HCT116 (cell line): ENCODE data around the gene DZIP1L. TPM values are rescaled to one million over a fixed set of nuclear protein-coding genes. Genes with fewer than 3 reads are reported as not detected.

Experiments
- ATAC-seq: fragments of 200-7000 bp; cut with Tn5 transposase; 2 replicates; pipeline ENCODE4 v1.9.1; 2020; ENCODE audit warnings: mild to moderate bottlenecking, moderate library complexity
- BruUV-seq: library from RNA; stranded (reverse); fragments of 400-500 nt; replicated peaks from 2 replicates; lab custom pipeline; 2021; lab: Mats Ljungman, UMichigan
- CTCF ChIA-PET: fragments of 300-600 bp; sonication (Branson Sonifier 250); formaldehyde crosslinking; loops from one replicate; lab custom pipeline; 2021; ENCODE audit warnings: antibody characterized with exemption; lab: Charles Lee
- POLR2A ChIA-PET: fragments of 300-600, 350-600 bp; sonication (Branson Sonifier 250); formaldehyde crosslinking; loops from one replicate; lab custom pipeline; 2021; ENCODE audit warnings: antibody characterized with exemption; lab: Charles Lee
- RAD21 ChIA-PET, 2 experiments: fragments of 300-600 bp; sonication (Branson Sonifier 250); formaldehyde crosslinking; loops; one replicate each; lab custom pipeline; 2023; ENCODE audit warnings: low total read pairs in 2 of 2; ENCODE audit not compliant: uncharacterized antibody in 2 of 2, unreplicated experiment in 2 of 2, low non-redundant PET in 1 of 2; lab: Charles Lee
- DNase-seq: peaks from one replicate; pipeline ENCODE4 v3.0.0-alpha.2; 2010; ENCODE audit warnings: low read depth, low spot score
- H2AFZ ChIP-seq: fragments of 200-600 bp; shearing (Covaris generic), sonication (generic); 2 replicates; pipeline ENCODE4 v1.6.1; 2017; ENCODE audit warnings: low read depth, mixed run types, mixed read lengths, antibody characterized with exemption, low read length; ENCODE audit not compliant: poor library complexity, severe bottlenecking
- H3K27ac ChIP-seq: 2 replicates; pipeline ENCODE4 v1.5.1; 2012; ENCODE audit warnings: low read depth, low read length
- H3K27me3 ChIP-seq: fragments of 200-600 bp; sonication (generic); 2 replicates; pipeline ENCODE4 v1.6.1; 2016; ENCODE audit warnings: mixed run types, low read length, mixed read lengths; ENCODE audit not compliant: insufficient read depth
- H3K36me3 ChIP-seq, 2 experiments: fragments of 200-500 bp in 1 of 2; fragments of 200-600 bp in 1 of 2; sonication (Bioruptor generic) in 1 of 2; sonication (generic) in 1 of 2; 2 replicates each; pipeline versions ENCODE4 v1.5.1 to v1.6.1; 2014 to 2016; ENCODE audit warnings: low read length in 2 of 2, inconsistent platforms in 1 of 2, mixed read lengths in 1 of 2, mixed run types in 1 of 2; ENCODE audit not compliant: insufficient read depth in 2 of 2, control insufficient read depth in 1 of 2
- H3K4me1 ChIP-seq, 2 experiments: fragments of 200-600 bp in 1 of 2; sonication (generic) in 1 of 2; 2 replicates each; pipeline versions ENCODE4 v1.5.1 to v1.6.1; 2012 to 2017; ENCODE audit warnings: low read length in 2 of 2, inconsistent platforms in 1 of 2, mild to moderate bottlenecking in 1 of 2, mixed read lengths in 1 of 2, mixed run types in 1 of 2, moderate library complexity in 1 of 2; ENCODE audit not compliant: insufficient read depth in 2 of 2, control insufficient read depth in 1 of 2
- H3K4me2 ChIP-seq: fragments of 200-600 bp; sonication (generic); 2 replicates; pipeline ENCODE4 v1.6.1; 2017; ENCODE audit warnings: mixed run types, low read length, mixed read lengths
- H3K4me3 ChIP-seq, 2 experiments: fragments of 200-600 bp in 1 of 2; sonication (generic) in 1 of 2; replicated peaks in 1 of 2; 2 replicates each; pipeline ENCODE4 v1.5.1; 2011 to 2016; ENCODE audit warnings: low read length in 2 of 2, control low read depth in 1 of 2, low read depth in 1 of 2, mild to moderate bottlenecking in 1 of 2, mixed read lengths in 1 of 2, mixed run types in 1 of 2
- H3K79me2 ChIP-seq: fragments of 200-600 bp; sonication (generic); 2 replicates; pipeline ENCODE4 v1.6.1; 2017; ENCODE audit warnings: mild to moderate bottlenecking, mixed run types, low read length, moderate library complexity, mixed read lengths; ENCODE audit not compliant: insufficient read depth
- H3K9ac ChIP-seq: fragments of 200-600 bp; sonication (generic); 2 replicates; pipeline ENCODE4 v1.6.1; 2016; ENCODE audit warnings: low read length, mixed read lengths
- H3K9me2 ChIP-seq: fragments of 200-600 bp; sonication (generic), shearing (Covaris generic); 2 replicates; pipeline ENCODE4 v1.6.1; 2017; ENCODE audit warnings: mixed run types, mild to moderate bottlenecking, moderate library complexity; ENCODE audit not compliant: insufficient read depth
- H3K9me3 ChIP-seq, 2 experiments: fragments of 200-500 bp in 1 of 2; fragments of 200-600 bp in 1 of 2; sonication (Bioruptor generic) in 1 of 2; sonication (generic) in 1 of 2; 2 replicates each; pipeline ENCODE4 v1.6.1; 2014 to 2017; ENCODE audit warnings: low read length in 2 of 2, mixed read lengths in 2 of 2, inconsistent platforms in 1 of 2, low read depth in 1 of 2, mild to moderate bottlenecking in 1 of 2, mixed run types in 1 of 2, moderate library complexity in 1 of 2; ENCODE audit not compliant: control insufficient read depth in 1 of 2, insufficient read depth in 1 of 2
- H4K20me1 ChIP-seq: fragments of 200-600 bp; sonication (generic), shearing (Covaris generic); 2 replicates; pipeline ENCODE4 v1.6.1; 2017; ENCODE audit warnings: mixed run types, mild to moderate bottlenecking, moderate library complexity; ENCODE audit not compliant: insufficient read depth
- CBX3 ChIP-seq: IDR thresholded peaks from 2 replicates; pipeline ENCODE4 v1.6.1; 2012; ENCODE audit warnings: low read depth
- EZH2 ChIP-seq: fragments of 200-600 bp; sonication (generic); IDR thresholded peaks from 2 replicates; pipeline ENCODE4 v1.6.1; 2017; ENCODE audit warnings: antibody characterized with exemption, mixed run types
- JUND ChIP-seq: IDR thresholded peaks from 2 replicates; pipeline ENCODE4 v1.6.1; 2012
- POLR2A ChIP-seq: IDR thresholded peaks from 2 replicates; pipeline ENCODE4 v1.7.0; 2011; ENCODE audit warnings: borderline replicate concordance; ENCODE audit not compliant: insufficient read depth, insufficient read length; ENCODE audit errors: extremely low read depth
- REST ChIP-seq: IDR thresholded peaks from 2 replicates; pipeline ENCODE4 v1.6.1; 2012; ENCODE audit warnings: low read depth
- SP1 ChIP-seq: IDR thresholded peaks from 2 replicates; pipeline ENCODE4 v1.6.1; 2012; ENCODE audit warnings: low read depth
- YY1 ChIP-seq: IDR thresholded peaks from 2 replicates; pipeline ENCODE4 v1.6.1; 2011; ENCODE audit warnings: low read length, low read depth, moderate library complexity, mild to moderate bottlenecking; ENCODE audit not compliant: insufficient replicate concordance; ENCODE audit errors: extremely low read depth
- ZBTB33 ChIP-seq: IDR thresholded peaks from 2 replicates; pipeline ENCODE4 v1.6.1; 2011; ENCODE audit warnings: mild to moderate bottlenecking, low read length, moderate library complexity; ENCODE audit not compliant: insufficient replicate concordance; ENCODE audit errors: extremely low read depth
- ZFX ChIP-seq: fragments of 450-650 bp; IDR thresholded peaks from 2 replicates; pipeline ENCODE4 v1.6.1; 2017
- intact Hi-C: fragments of 100-400 bp; cut with micrococcal nuclease; formaldehyde crosslinking; loops from 2 replicates; pipeline ENCODE4 v1.10.0; 2022
- total RNA-seq: library from RNA; stranded (reverse); gene quantifications from one replicate; pipeline ENCODE4 v1.2.1, GENCODE V29; 2021; ENCODE audit not compliant: unreplicated experiment
- TF ChIP-seq, protein P1 (sequence below): IDR thresholded peaks from 2 replicates; pipeline ENCODE4 v1.6.1; 2012
- TF ChIP-seq, protein P2 (sequence below): IDR thresholded peaks from 2 replicates; pipeline ENCODE4 v1.6.1; 2012

The DZIP1L gene
- total RNA-seq, 1 experiment from 2014 or later, result 9.6 TPM

- no peaks in the 10 kb centered on the region for H3K9me2 ChIP-seq
- H4K20me1 ChIP-seq, result no peaks in the 10 kb centered on the region
- peak overlapping the region; percentile 27 for H3K4me2 ChIP-seq
- H3K9me3 ChIP-seq, result no peaks in the 10 kb centered on the region
- ChIA-PET CTCF (interaction anchor here (1.5 kb wide), 1 partner anchor 9 kb away, joined by 4 read pairs; no protein-coding TSS in a partner anchor), RAD21 (no interaction called here), POLR2A (no interaction called here)
- no peaks in the 10 kb centered on the region for H3K36me3 ChIP-seq
- H3K4me1 ChIP-seq, result peaks cover 0 to 8% of the 10 kb centered on the region in 2 experiments; a peak in 2 of 4 replicates
- H3K27me3 ChIP-seq, result no peaks in the 10 kb centered on the region
- DNase-seq (no peak), ATAC-seq (no peak)
- no peaks in the 10 kb centered on the region for H3K79me2 ChIP-seq
- H3K9ac ChIP-seq, result no peak overlapping the region
- intact Hi-C loops, result no loop called here
- no peak overlapping the region for H3K4me3 ChIP-seq
- BruUV-seq, result no TSS peak
- TF ChIP-seq, protein P1, sequence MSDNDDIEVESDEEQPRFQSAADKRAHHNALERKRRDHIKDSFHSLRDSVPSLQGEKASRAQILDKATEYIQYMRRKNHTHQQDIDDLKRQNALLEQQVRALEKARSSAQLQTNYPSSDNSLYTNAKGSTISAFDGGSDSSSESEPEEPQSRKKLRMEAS, result no peak
- TF ChIP-seq YY1 (no peak), CBX3 (no peak), EZH2 (no peak), SP1 (no peak), ZBTB33 (no peak), POLR2A (no peak), REST (no peak), ZFX (no peak), JUND (no peak)
- TF ChIP-seq, protein P2, sequence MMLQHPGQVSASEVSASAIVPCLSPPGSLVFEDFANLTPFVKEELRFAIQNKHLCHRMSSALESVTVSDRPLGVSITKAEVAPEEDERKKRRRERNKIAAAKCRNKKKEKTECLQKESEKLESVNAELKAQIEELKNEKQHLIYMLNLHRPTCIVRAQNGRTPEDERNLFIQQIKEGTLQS, result no peak
- H2AFZ ChIP-seq, result no peak overlapping the region
- H3K27ac ChIP-seq, result no peak overlapping the region
Measured at GRCh38 chr3:138043266-138044029, 72.0 kb downstream of the DZIP1L start.
